ENCODE results near the gene TEC. TPM values are rescaled to one million over a fixed set of nuclear protein-coding genes. Genes with fewer than 3 reads are reported as not detected.

TEC gene
- total RNA-seq, 2 donors from 2014 or later: 4.6 to 8.3 TPM

DNA sequence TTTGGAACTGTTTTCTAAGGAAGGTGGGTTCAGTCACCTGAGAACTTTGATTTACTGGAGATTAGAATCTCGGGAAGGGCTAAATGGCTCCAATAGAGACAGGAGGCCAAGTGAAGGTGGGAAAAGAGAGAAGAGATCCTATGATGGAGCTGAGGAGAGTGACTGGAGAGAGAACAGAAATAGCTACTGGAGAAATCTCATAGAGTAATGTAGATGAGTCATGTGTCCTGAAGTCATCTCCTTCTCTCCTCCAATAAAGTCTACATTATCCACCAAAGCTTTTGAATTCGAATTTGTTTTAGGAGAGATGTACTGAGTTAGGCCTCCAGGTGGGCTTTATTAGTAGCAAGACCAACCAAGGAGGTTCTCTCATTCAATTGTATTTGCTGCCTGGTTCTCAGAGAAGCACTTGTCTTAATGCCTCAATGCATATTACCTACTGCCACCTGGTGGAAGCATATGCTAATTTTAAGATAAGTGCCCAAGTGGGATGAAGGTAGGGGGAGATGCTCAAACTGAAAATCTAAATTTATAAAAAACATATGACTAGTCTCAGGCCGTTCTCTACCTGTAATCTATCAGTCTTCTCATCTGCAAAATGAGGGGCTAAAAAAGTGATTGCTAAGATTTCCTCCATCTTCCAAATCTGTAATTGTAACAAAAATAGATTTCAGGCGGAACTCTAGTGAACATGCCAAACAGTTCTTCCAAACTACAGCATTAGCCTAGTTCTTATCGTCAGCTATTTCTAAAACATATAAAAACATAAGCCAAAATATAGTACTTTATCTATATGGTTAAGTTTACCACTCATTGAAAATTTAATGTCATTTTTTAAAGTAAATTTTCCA lies 160.0 kb downstream of the TEC start:
- peak; percentile 67 for ATAC-seq (replicated peaks)
- Mint-ChIP-seq H3K9me3 (no peaks in the 10 kb centered on the region), H3K4me3 (no peak overlapping the region), H3K36me3 (ENCODE audit: low read depth) (peaks cover 78% of the 10 kb centered on the region), H3K27me3 (no peaks in the 10 kb centered on the region), H3K27ac (peak overlapping the region; percentile 17), H3K4me1 (peaks cover 43% of the 10 kb centered on the region)

DNA sequence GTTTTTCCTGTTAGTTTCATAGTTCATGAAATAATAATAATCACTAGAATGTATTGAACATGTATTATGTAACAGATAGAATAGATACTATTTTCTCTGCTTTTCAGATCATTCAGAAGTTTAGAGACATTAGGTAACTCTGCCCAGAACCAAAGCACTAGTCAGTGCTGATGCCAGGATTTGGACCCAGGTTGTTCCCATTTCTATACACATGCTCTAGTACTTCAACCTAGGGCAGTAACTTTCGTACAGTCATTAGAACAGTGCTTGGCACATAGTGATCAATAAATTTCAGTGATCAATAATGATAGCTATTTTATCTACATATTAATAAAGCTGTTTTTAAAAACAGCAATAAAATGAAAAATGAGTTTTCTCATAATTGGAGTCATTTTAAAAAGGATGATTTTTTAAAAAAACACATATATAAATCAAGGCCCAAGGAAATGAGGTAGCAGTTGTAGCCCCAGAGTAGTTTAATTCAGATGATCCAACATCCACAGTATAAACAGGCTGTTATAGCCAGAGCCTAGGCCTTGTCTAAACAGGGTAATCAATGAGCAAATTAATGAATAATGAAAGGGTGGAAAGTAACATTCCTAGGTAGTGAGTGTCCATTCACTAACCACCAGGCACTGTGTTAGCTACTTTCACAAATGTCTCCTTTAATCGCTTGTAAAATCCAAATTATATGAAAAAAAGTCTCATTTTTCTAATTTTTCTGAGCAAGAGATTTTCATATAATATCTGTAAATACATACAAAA lies 161.1 kb downstream of the TEC start:
- no peak for ATAC-seq (replicated peaks)
- Mint-ChIP-seq H3K36me3 (ENCODE audit: low read depth) (peaks cover 75% of the 10 kb centered on the region), H3K27ac (no peak overlapping the region), H3K27me3 (no peaks in the 10 kb centered on the region), H3K9me3 (no peaks in the 10 kb centered on the region), H3K4me3 (no peak overlapping the region), H3K4me1 (peaks cover 40% of the 10 kb centered on the region)

DNA sequence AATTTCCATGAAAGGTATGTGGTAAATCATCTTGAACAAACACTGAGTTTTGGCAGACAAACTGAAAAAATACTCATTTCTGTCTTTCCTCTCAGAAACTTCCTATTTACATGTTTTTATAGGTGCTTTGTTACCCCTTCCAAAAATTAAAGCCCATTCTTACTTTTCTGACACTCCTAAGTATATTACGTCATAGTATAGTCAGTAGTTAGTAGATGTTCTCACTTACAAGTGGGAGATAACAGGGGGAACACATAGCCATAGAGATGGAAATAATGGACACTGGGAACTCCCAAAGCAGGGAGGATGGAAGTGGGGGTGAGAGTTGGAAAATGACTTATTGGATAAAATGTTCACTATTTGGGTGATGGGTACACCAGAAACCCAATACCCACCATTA lies 164.4 kb downstream of the TEC start:
- peak overlapping the region; percentile 50 for H3K4me3 Mint-ChIP-seq
- no peaks in the 10 kb centered on the region for H3K27me3 Mint-ChIP-seq
- no peak for ATAC-seq (replicated peaks)
- H3K27ac Mint-ChIP-seq: peak overlapping the region; percentile 65
- no peaks in the 10 kb centered on the region for H3K9me3 Mint-ChIP-seq
- H3K36me3 Mint-ChIP-seq (ENCODE audit: low read depth): peaks cover 73% of the 10 kb centered on the region
- peaks cover 27% of the 10 kb centered on the region for H3K4me1 Mint-ChIP-seq

DNA sequence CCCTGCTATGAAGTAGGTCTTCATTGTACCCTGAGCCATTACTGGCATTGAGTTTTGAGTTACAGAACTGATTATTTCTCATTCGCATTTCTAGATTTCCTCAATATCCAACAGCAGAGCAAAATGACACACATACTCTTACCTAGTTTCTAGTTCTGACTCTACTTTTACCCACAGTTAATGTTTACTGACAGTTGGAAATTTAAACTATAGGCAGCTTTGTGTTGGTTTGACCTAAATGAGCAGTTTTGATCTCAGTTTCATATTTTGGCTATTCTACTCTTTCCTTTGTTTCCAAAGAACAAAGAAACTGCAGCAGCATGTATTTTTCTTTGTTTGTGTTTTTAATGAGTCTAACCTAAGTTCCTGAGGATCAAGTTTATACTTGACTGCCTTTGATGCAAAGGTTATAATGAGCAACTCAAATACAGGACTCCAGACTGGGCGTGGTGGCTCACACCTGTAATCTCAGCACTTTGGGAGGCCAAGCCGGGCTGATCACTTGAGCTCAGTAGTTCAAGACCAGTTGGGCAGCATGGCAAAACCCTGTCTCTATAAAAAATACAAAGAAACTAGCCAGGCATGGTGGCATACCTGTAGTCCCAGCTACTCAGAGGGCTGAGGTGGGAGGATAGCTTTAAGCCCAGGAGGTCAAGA lies 166.0 kb downstream of the TEC start:
- H3K9me3 Mint-ChIP-seq: no peaks in the 10 kb centered on the region
- peak overlapping the region; percentile 72 for H3K4me3 Mint-ChIP-seq
- peaks cover 20% of the 10 kb centered on the region for H3K4me1 Mint-ChIP-seq
- ATAC-seq (replicated peaks): peak; percentile 93
- peak overlapping the region; percentile 91 for H3K27ac Mint-ChIP-seq
- peaks cover 70% of the 10 kb centered on the region for H3K36me3 Mint-ChIP-seq (ENCODE audit: low read depth)
- no peaks in the 10 kb centered on the region for H3K27me3 Mint-ChIP-seq

DNA sequence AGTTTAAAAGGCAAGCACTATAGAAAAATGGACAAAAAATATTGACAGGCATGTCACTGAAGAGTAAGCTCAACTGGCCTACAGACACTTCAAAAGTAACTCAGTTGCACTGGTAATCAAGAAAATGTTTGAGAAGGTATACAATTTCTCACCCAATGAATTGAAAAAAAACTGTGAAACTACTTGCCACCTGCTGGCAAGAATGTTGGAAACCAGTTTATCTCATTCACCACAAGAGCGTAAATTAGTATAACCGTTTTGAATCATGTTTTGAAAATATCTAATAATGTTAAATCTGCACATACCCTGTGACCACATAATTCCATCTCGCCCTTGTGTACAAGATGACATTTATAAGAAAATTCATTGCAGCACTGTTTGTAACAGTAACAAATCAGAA lies 167.3 kb downstream of the TEC start:
- peaks cover 71% of the 10 kb centered on the region for H3K36me3 Mint-ChIP-seq (ENCODE audit: low read depth)
- H3K4me3 Mint-ChIP-seq: peak overlapping the region; percentile 22
- no peaks in the 10 kb centered on the region for H3K27me3 Mint-ChIP-seq
- H3K9me3 Mint-ChIP-seq: no peaks in the 10 kb centered on the region
- ATAC-seq (replicated peaks): peak; percentile 12
- H3K4me1 Mint-ChIP-seq: peaks cover 20% of the 10 kb centered on the region
- H3K27ac Mint-ChIP-seq: no peak overlapping the region

DNA sequence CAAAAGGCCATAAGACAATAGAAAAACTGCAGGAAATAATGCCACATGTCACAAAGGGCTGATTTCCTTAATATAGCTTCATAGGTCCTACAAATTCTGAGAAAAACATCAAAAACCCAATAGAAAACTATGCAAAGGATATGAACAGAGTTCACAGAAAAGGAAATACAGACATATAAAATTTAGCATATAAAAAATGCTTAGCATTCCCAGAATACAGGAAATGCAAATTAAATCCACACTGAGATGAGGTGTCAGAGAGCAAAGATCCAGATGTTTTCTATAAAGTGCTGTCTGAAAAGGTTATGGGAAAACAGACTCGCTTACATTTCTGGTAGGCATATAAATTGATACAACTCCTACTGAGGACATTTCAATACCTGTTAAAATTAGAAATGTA lies 169.4 kb downstream of the TEC start:
- Mint-ChIP-seq H3K36me3 (ENCODE audit: low read depth) (peaks cover 56% of the 10 kb centered on the region), H3K4me1 (peaks cover 12% of the 10 kb centered on the region), H3K27ac (no peak overlapping the region), H3K9me3 (no peaks in the 10 kb centered on the region), H3K27me3 (no peaks in the 10 kb centered on the region), H3K4me3 (no peak overlapping the region)
- no peak for ATAC-seq (replicated peaks)

DNA sequence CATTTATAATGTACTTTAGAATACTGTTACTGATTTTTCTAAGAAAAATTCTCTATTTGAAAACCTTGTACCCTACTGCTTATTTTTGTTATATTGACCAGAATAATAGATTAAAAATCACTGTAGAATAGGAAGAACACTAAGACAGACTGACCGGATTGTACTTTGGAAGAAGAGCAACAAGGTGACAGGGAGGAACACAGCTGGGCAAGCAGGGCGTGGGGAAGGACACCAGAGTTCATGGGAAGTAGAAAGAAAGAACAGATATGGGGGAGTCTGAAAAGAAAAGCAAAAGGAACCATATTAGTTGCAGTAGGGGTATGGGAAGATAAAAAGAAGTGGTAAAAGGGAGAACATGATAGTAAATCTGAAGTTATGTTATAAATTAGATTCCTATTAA lies 174.2 kb downstream of the TEC start:
- H3K4me3 Mint-ChIP-seq: no peak overlapping the region
- H3K36me3 Mint-ChIP-seq (ENCODE audit: low read depth): peaks cover 24% of the 10 kb centered on the region
- H3K9me3 Mint-ChIP-seq: no peaks in the 10 kb centered on the region
- no peaks in the 10 kb centered on the region for H3K27me3 Mint-ChIP-seq
- ATAC-seq (replicated peaks): no peak
- H3K4me1 Mint-ChIP-seq: peaks cover 13% of the 10 kb centered on the region
- no peak overlapping the region for H3K27ac Mint-ChIP-seq

DNA sequence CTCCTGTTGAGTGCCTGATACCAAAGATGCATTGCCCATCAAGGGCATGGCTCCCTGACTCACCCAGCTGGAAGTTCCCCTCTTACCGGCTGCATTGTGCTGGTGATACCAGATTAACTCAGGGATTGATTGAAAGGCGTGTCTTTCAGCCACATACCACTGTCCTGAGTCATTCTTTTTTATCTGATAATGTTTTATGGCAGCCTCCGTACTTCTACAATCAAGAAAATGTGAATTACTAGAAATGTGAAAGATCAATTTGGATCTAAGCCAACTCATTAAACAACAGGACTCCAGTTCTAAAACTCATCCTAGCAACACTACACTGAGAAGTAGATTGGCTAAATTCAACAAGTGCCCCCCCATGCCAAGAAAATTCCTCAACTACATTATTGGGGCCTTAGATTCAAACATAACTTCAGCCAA lies 175.6 kb downstream of the TEC start:
- no peaks in the 10 kb centered on the region for H3K9me3 Mint-ChIP-seq
- H3K36me3 Mint-ChIP-seq (ENCODE audit: low read depth): peaks cover 21% of the 10 kb centered on the region
- peak overlapping the region; percentile 26 for H3K27ac Mint-ChIP-seq
- peak; percentile 100 for ATAC-seq (replicated peaks)
- peak overlapping the region; percentile 27 for H3K4me3 Mint-ChIP-seq
- H3K4me1 Mint-ChIP-seq: peaks cover 13% of the 10 kb centered on the region
- no peaks in the 10 kb centered on the region for H3K27me3 Mint-ChIP-seq

DNA sequence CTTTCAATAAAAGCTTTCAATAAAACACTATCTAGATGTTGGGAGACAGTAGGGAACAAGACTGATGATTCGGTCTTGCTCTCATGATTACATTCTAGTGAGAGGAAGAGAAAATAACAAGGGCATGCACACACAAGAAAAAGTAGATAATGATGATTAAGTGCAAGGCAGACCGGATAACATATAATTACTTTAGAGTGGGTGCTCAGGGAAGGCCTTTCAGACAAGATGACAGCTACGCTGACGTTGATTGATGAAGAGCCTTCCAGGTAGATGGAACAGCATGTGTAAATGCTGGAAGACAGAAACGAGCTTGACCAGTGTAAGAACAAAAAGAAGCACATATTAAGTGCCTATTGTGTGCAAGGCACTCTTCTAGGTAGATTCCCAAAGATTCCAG lies 179.0 kb downstream of the TEC start:
- Mint-ChIP-seq H3K36me3 (ENCODE audit: low read depth) (peaks cover 38% of the 10 kb centered on the region), H3K9me3 (no peaks in the 10 kb centered on the region), H3K27ac (no peak overlapping the region), H3K4me3 (no peak overlapping the region), H3K4me1 (peaks cover 13% of the 10 kb centered on the region), H3K27me3 (no peaks in the 10 kb centered on the region)
- no peak for ATAC-seq (replicated peaks)

DNA sequence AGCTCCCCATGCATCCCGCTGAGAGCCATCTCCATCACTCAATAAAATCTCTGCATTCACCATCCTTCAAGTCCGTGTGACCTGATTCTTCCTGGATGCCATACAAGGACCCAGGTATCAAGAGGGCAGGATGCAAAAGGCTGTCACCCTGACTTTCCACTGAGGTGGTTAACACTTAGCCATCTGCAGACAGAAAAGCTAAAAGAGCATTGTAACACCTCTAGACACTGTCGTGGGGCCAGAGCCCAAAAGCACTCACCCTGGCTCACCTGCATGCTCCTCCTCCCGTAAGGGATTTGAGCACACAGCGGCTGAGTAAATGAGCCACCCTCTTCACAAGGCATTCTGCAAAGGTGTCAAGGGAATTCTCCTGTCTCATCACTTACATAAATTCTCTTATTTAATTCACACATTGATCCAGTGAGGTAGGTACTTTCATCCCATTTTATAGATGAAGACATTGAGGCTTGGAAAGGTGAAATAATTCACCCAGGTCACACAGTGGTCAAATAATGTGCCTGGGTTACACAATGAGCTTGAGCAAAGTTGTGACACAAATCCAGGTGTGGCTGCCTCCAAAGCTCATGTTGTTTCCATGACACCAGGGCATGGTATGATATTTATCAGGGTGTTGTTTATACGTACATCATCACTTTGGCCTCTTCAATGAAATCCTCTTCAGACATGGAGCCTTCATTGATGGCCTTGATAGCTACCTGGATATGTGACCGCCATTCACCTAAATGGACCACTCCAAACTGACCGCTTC lies 183.6 kb downstream of the TEC start:
- Mint-ChIP-seq H3K36me3 (ENCODE audit: low read depth) (peaks cover 68% of the 10 kb centered on the region), H3K27ac (peak overlapping the region; percentile 56), H3K9me3 (no peaks in the 10 kb centered on the region), H3K4me1 (peaks cover 5% of the 10 kb centered on the region), H3K4me3 (no peak overlapping the region), H3K27me3 (no peaks in the 10 kb centered on the region)
- no peak for ATAC-seq (replicated peaks)

Other genes starting within 250 kb of the TEC start
- 10 to 100 TPM; 26.8 to 28.8 TPM for gene TXK, start 135.6 kb downstream of the TEC start, total RNA-seq
- gene SLAIN2, start 71.7 kb upstream of the TEC start, total RNA-seq: 10 to 100 TPM; 38.5 to 52.0 TPM
- not detected for gene SLC10A4, start 213.5 kb upstream of the TEC start, total RNA-seq
- not detected for gene ZAR1, start 220.4 kb upstream of the TEC start, total RNA-seq

All from activated T-helper 17 cell treated with anti-CD3 and anti-CD28 coated beads, Interleukin-2, amount 50 U/mL, for 72 hours (primary cell).